Type B pancreatic cell (in vitro differentiated cells): ENCODE results near the gene PRDM16. TPM values are rescaled to one million over a fixed set of nuclear protein-coding genes. Genes with fewer than 3 reads are reported as not detected.
A peak's percentile ranks its signal among the peaks of the same experiment; 100 is the strongest.

ENCODE experiments used
- DNase-seq: peaks from one replicate; pipeline ENCODE4 v3.0.0; 2021; ENCODE audit warnings: mixed read lengths; ENCODE audit not compliant: unreplicated experiment; ENCODE audit errors: extremely low spot score
- H3K27ac Mint-ChIP-seq: 2 replicates; pipeline ENCODE4 v1.8.0; 2021; ENCODE audit warnings: mild to moderate bottlenecking, mixed read lengths
- H3K27me3 Mint-ChIP-seq: 2 replicates; pipeline ENCODE4 v1.8.0; 2021; ENCODE audit warnings: mixed read lengths
- H3K36me3 Mint-ChIP-seq: 2 replicates; pipeline ENCODE4 v1.8.0; 2021; ENCODE audit warnings: mixed read lengths
- H3K4me1 Mint-ChIP-seq: one replicate; pipeline ENCODE4 v1.8.0; 2021; ENCODE audit warnings: mixed read lengths; ENCODE audit not compliant: unreplicated experiment
- H3K4me3 Mint-ChIP-seq: 2 replicates; pipeline ENCODE4 v1.8.0; 2021; ENCODE audit warnings: mild to moderate bottlenecking, mixed read lengths
- H3K9me3 Mint-ChIP-seq: 2 replicates; pipeline ENCODE4 v1.8.0; 2021; ENCODE audit warnings: mixed read lengths
- total RNA-seq: library from RNA; stranded (reverse); gene quantifications from 2 replicates; pipeline ENCODE4 v1.2.1, GENCODE V29; 2021; ENCODE audit warnings: low replicate concordance
- TF ChIP-seq, protein P1 (sequence below): fragments of 200-600 bp; sonication (generic); conservative IDR thresholded peaks from 2 replicates; pipeline ENCODE4 v1.5.0; 2021; ENCODE audit warnings: antibody characterized with exemption, mild to moderate bottlenecking

Gene PRDM16
- total RNA-seq, 1 donor from 2014 or later, result 23.6 TPM

DNA sequence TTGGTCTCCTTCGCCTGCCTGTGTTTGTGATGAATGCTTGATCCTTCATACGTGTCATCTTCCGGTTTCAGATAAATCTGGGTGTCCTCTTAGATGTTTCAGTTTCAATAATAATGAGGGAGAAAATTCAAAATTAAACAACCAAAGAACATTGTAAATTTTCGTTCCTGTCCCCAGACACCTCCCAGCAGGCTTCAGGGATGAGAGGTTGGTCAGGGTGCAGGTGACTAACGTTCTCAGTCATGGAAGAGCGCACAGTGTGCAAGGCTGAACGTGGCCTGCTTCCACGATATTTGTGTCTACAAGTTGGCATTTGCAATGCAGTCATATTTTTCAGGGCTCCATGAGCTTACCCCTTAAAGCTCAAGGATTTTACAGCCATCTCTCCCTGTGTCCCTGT, 238.4 kb downstream of the PRDM16 start:
- peaks cover 25% of the 10 kb centered on the region for H3K27me3 Mint-ChIP-seq
- no peaks in the 10 kb centered on the region for H3K9me3 Mint-ChIP-seq
- H3K4me1 Mint-ChIP-seq, result peaks cover 23% of the 10 kb centered on the region
- TF ChIP-seq, protein P1, sequence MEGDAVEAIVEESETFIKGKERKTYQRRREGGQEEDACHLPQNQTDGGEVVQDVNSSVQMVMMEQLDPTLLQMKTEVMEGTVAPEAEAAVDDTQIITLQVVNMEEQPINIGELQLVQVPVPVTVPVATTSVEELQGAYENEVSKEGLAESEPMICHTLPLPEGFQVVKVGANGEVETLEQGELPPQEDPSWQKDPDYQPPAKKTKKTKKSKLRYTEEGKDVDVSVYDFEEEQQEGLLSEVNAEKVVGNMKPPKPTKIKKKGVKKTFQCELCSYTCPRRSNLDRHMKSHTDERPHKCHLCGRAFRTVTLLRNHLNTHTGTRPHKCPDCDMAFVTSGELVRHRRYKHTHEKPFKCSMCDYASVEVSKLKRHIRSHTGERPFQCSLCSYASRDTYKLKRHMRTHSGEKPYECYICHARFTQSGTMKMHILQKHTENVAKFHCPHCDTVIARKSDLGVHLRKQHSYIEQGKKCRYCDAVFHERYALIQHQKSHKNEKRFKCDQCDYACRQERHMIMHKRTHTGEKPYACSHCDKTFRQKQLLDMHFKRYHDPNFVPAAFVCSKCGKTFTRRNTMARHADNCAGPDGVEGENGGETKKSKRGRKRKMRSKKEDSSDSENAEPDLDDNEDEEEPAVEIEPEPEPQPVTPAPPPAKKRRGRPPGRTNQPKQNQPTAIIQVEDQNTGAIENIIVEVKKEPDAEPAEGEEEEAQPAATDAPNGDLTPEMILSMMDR, result no peak
- no peak overlapping the region for H3K4me3 Mint-ChIP-seq
- no peaks in the 10 kb centered on the region for H3K36me3 Mint-ChIP-seq
- DNase-seq, result no peak
- no peak overlapping the region for H3K27ac Mint-ChIP-seq

DNA sequence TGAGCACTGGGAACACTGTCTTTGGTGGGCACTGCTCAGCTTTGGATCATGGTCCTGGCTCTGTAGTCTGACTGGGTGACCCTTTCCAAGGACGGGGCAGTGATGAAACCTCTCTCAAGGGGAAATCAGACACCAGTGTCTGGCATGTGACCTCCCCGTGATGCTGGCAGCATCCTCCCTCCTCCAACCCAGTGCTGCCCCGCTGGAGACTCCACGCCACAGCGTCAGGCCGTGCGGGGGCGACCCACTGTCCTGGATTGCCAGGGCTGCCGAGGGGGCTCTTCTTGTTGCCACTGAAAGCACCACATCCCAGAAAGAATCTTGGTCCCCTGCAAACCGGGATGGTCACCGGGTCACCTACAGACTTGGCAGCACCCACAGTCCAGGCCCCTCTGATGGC, 239.1 kb downstream of the PRDM16 start:
- no peak overlapping the region for H3K27ac Mint-ChIP-seq
- H3K36me3 Mint-ChIP-seq, result no peaks in the 10 kb centered on the region
- peaks cover 29% of the 10 kb centered on the region for H3K4me1 Mint-ChIP-seq
- no peak for DNase-seq
- peaks cover 30% of the 10 kb centered on the region for H3K27me3 Mint-ChIP-seq
- no peaks in the 10 kb centered on the region for H3K9me3 Mint-ChIP-seq
- H3K4me3 Mint-ChIP-seq, result no peak overlapping the region
- TF ChIP-seq, protein P1, result no peak

DNA sequence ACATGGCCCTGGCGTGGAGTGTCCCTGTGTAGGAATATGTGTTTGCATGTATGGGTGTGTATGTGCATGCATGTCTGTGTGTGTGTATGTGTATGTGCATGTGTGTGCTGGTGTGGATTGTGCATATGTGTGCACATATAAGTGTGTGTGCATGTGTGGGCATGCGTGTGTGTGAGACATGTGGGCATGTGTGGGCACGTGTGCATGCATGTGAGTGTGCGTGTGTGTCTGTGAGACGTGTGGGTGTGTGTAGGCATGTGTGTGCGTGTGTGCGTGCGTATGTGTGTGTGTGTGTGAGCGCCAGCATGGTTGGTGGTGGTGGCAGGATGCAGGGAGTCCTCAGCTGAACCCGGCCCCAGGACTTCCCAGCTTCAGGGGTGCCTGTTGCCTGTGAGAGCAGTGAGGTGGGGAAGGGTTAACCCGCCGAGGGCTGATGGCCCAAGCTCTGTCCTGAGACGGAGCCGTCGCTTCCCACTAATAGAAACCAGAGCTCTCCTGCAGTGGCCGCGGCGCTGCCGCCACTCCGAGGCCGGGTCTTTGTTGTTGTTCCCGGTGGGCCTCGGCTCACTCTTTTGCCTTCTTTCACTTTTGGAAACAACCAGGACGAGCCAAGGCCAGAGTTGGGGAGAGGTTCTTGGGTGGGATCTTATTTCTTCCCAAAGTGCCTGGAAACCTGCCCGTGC, 241.9 kb downstream of the PRDM16 start:
- H3K4me1 Mint-ChIP-seq, result peaks cover 51% of the 10 kb centered on the region
- peak overlapping the region; percentile 45 for H3K4me3 Mint-ChIP-seq

DNA sequence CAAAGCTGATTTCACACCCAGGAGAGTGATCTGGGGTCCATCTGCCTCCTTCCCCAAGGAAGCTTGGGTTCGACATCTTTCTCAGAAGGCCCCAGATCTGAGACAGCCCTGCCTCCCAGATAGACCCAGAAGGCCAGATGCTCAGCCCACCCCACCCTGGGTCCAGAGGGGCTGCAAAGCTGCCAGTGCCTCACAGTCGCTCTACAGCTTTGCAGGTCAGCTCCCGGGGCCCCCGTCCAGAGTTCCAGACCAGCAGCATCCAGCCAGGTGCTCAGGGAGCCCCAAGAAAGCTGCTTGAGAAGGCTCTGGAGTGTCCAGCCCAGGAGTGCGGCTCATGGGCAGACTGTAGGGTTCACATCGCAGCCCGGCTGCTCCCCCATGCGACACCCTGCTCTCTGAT, 242.7 kb downstream of the PRDM16 start:
- Mint-ChIP-seq H3K27ac (no peak overlapping the region), H3K27me3 (peaks cover 44% of the 10 kb centered on the region), H3K9me3 (no peaks in the 10 kb centered on the region), H3K4me3 (no peak overlapping the region), H3K4me1 (peaks cover 55% of the 10 kb centered on the region), H3K36me3 (no peaks in the 10 kb centered on the region)
- TF ChIP-seq, protein P1, result no peak
- DNase-seq, result no peak

More for the DNA sequence above, 241.9 kb downstream of the PRDM16 start:
- DNase-seq, result no peak
- TF ChIP-seq, protein P1, result no peak
- H3K36me3 Mint-ChIP-seq, result no peaks in the 10 kb centered on the region
- peak overlapping the region; percentile 63 for H3K27ac Mint-ChIP-seq
- peaks cover 44% of the 10 kb centered on the region for H3K27me3 Mint-ChIP-seq
- no peaks in the 10 kb centered on the region for H3K9me3 Mint-ChIP-seq

DNA sequence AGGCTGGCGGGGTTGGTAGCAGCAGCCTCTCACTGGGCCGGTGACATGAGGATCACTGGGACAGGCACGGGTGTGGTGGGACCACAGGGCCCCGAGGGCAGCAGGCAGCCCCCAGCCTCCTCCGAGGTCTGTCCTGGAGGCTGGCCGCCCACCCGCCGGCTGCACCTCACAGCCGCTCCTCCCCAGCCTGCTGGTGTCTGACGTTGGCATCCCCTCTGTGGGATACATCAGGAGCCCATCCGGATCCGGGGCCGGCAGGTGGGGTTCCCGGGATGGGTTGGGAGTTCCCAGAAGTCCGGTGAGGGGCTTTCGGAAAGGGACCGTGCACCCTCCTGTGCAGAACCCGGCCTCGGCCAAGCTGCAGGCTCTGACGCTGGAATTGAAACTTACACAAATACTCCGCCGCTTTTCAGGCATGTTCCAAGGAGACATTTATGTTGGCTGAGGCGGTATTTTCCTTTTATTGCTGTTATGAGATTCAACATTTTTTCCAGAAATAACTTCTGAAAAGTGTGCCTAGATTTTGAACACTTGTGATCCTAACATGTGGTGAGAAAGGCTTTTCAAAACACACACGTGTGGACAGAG, 243.4 kb downstream of the PRDM16 start:
- peaks cover 54% of the 10 kb centered on the region for H3K4me1 Mint-ChIP-seq
- DNase-seq, result no peak
- H3K27me3 Mint-ChIP-seq, result peaks cover 42% of the 10 kb centered on the region
- peak overlapping the region; percentile 87 for H3K27ac Mint-ChIP-seq
- no peaks in the 10 kb centered on the region for H3K36me3 Mint-ChIP-seq
- TF ChIP-seq, protein P1, result no peak
- H3K4me3 Mint-ChIP-seq, result peak overlapping the region; percentile 45
- no peaks in the 10 kb centered on the region for H3K9me3 Mint-ChIP-seq
